Articular chondrocyte of knee joint (primary cell): ENCODE data around the gene EFCAB3. TPM values are rescaled to one million over a fixed set of nuclear protein-coding genes. Genes with fewer than 3 reads are reported as not detected.

Experiments used
- small RNA-seq: library from RNA; depleted of rRNA; stranded (forward); fragments of <200 nt; gene quantifications from one replicate; pipeline ENCODE3, GENCODE V24; 2012
- total RNA-seq: library from RNA; depleted of rRNA; stranded (reverse); fragments of >200 nt; gene quantifications from 2 replicates; pipeline ENCODE4 v1.2.3, GENCODE V29; 2012

The EFCAB3 gene
- total RNA-seq: not detected in 2 replicates

GRCh38 chr17:62380253-62380652, at the start of gene EFCAB3:
Gene EFCAB3 (plus strand): TSS chr17:62380553. CDS start chr17:62382980, 2,427 bp downstream.

GRCh38 chr17:62423647-62424461, 43.5 kb downstream of the EFCAB3 start, which contains the start of gene METTL2A:
Gene METTL2A (plus strand): TSS chr17:62423897. CDS start chr17:62423903, 6 bp downstream.

Small RNA genes within 50 kb of the gene (small RNA-seq; reads per million reads assigned to genes)
- gene RNU7-52P: not detected

Other genes with a start within 250 kb of the EFCAB3 start
- 25.7 and 27.0 TPM in 2 replicates for gene METTL2A, start 43.3 kb downstream of the EFCAB3 start, total RNA-seq
- 53.7 and 63.6 TPM in 2 replicates for gene TLK2, start 98.3 kb downstream of the EFCAB3 start, total RNA-seq
- 247 and 254 TPM in 2 replicates for gene MRC2, start 247.1 kb downstream of the EFCAB3 start, total RNA-seq